ENCODE data around the gene OR51B2.

The OR51B2 gene

DNA sequence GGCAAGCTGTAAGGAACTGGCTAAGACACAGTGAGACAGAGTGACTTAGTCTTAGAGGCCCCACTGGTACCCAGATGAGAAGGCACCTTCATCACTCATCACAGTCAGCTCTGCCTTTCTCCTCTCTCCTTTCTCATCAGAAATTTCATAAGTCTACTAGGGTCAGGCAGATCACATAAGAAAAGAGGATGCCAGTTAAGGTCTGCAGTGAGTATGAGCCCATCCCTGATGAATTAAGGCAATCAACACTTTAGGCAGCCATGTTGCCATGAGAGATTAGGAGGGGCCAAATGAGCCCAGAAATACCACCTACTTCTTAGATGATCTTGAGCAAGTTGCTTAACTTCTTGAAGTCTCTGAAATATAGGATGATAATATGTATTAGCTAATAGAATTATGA lies 42.5 kb downstream of the OR51B2 start:
- no peak for DNase-seq

- DNase-seq, result peak; percentile 16 to 97
Measured at GRCh38 chr11:5280582-5281102, 43.5 kb downstream of the OR51B2 start.

DNA sequence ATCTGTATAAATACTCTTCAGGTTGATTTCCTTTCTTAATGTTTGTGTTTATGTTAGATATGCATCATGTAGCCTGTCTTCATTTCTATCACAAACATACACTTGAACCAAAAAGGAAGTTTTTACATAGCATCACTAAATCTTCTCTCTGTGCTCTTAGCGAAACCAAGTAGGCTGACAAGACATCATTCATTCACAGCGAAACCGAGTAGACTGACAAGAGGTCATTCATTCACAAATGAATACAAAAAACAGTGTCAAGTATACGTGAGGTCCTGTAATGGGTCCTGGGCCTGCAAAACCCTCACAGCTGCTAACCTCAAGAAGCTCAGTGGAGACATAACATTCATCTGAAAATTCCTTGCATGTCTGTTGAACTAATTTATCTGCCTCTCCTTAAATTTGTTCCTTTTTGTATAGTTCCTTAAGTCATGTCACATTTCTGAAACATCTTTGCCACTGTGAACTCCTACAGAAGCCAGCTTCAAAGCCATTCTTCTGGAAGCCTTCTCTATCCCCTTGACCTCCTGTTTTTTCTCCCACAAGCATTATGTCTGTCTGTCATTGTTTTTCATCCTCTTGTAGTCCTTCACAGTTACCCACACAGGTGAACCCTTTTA lies 44.5 kb downstream of the OR51B2 start:
- DNase-seq, result no peak

DNA sequence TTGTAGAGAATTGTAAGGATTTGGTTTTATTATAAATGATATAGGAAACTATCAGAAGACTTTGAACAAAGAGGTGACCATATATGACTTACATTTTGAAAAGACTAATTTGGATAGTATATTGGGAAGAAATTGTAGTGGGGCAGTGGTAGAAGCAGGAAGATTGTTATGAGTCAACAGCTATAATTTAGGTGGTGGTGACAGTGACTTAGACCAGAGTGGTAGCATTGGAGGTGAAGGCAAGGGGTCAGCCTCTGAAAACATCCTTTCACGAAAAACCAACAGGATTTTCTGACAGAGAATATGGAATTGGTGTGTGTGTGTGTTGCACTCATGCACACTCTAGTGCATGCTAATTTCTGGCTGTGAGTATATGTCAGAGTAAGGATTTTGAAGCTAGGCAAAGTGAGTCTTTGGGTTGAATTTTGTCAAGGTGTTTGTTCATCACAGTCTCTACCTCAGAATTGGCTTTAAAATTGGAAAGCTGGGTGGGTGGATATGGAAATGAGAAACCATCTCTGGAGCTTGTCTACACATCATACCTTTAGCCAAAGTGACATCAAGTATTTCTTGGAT lies 46.2 kb downstream of the OR51B2 start:
- DNase-seq, result no peak

GRCh38 chr11:5276697-5277096 lies 47.4 kb downstream of the OR51B2 start:
- DNase-seq, result no peak

GRCh38 chr11:5275369-5276110 lies 48.6 kb downstream of the OR51B2 start:
- DNase-seq, result no peak

- no peak for DNase-seq
Measured at GRCh38 chr11:5274395-5274794, 49.7 kb downstream of the OR51B2 start.

All from bone marrow (tissue), 2 donors.